HCT116 (cell line): ENCODE data around the gene DOCK3. TPM values are rescaled to one million over a fixed set of nuclear protein-coding genes. Genes with fewer than 3 reads are reported as not detected.
"Not testable (repeated sequence)": the region's sequence is repeated elsewhere in the genome, so short reads cannot be mapped to it uniquely, and the experiment has no call there.

Experiments used
- ATAC-seq: fragments of 200-7000 bp; cut with Tn5 transposase; 2 replicates; pipeline ENCODE4 v1.9.1; 2020; ENCODE audit warnings: mild to moderate bottlenecking, moderate library complexity
- BruUV-seq: library from RNA; stranded (reverse); fragments of 400-500 nt; replicated peaks from 2 replicates; lab custom pipeline; 2021; lab: Mats Ljungman, UMichigan
- CTCF ChIA-PET: fragments of 300-600 bp; sonication (Branson Sonifier 250); formaldehyde crosslinking; loops from one replicate; lab custom pipeline; 2021; ENCODE audit warnings: antibody characterized with exemption; lab: Charles Lee
- POLR2A ChIA-PET: fragments of 300-600, 350-600 bp; sonication (Branson Sonifier 250); formaldehyde crosslinking; loops from one replicate; lab custom pipeline; 2021; ENCODE audit warnings: antibody characterized with exemption; lab: Charles Lee
- RAD21 ChIA-PET, 2 experiments: fragments of 300-600 bp; sonication (Branson Sonifier 250); formaldehyde crosslinking; loops; one replicate each; lab custom pipeline; 2023; ENCODE audit warnings: low total read pairs in 2 of 2; ENCODE audit not compliant: uncharacterized antibody in 2 of 2, unreplicated experiment in 2 of 2, low non-redundant PET in 1 of 2; lab: Charles Lee
- DNase-seq: peaks from one replicate; pipeline ENCODE4 v3.0.0-alpha.2; 2010; ENCODE audit warnings: low read depth, low spot score
- H2AFZ ChIP-seq: fragments of 200-600 bp; shearing (Covaris generic), sonication (generic); 2 replicates; pipeline ENCODE4 v1.6.1; 2017; ENCODE audit warnings: low read depth, mixed run types, mixed read lengths, antibody characterized with exemption, low read length; ENCODE audit not compliant: poor library complexity, severe bottlenecking
- H3K27ac ChIP-seq: 2 replicates; pipeline ENCODE4 v1.5.1; 2012; ENCODE audit warnings: low read depth, low read length
- H3K27me3 ChIP-seq: fragments of 200-600 bp; sonication (generic); 2 replicates; pipeline ENCODE4 v1.6.1; 2016; ENCODE audit warnings: mixed run types, low read length, mixed read lengths; ENCODE audit not compliant: insufficient read depth
- H3K36me3 ChIP-seq, 2 experiments: fragments of 200-500 bp in 1 of 2; fragments of 200-600 bp in 1 of 2; sonication (Bioruptor generic) in 1 of 2; sonication (generic) in 1 of 2; 2 replicates each; pipeline versions ENCODE4 v1.5.1 to v1.6.1; 2014 to 2016; ENCODE audit warnings: low read length in 2 of 2, inconsistent platforms in 1 of 2, mixed read lengths in 1 of 2, mixed run types in 1 of 2; ENCODE audit not compliant: insufficient read depth in 2 of 2, control insufficient read depth in 1 of 2
- H3K4me1 ChIP-seq, 2 experiments: fragments of 200-600 bp in 1 of 2; sonication (generic) in 1 of 2; 2 replicates each; pipeline versions ENCODE4 v1.5.1 to v1.6.1; 2012 to 2017; ENCODE audit warnings: low read length in 2 of 2, inconsistent platforms in 1 of 2, mild to moderate bottlenecking in 1 of 2, mixed read lengths in 1 of 2, mixed run types in 1 of 2, moderate library complexity in 1 of 2; ENCODE audit not compliant: insufficient read depth in 2 of 2, control insufficient read depth in 1 of 2
- H3K4me2 ChIP-seq: fragments of 200-600 bp; sonication (generic); 2 replicates; pipeline ENCODE4 v1.6.1; 2017; ENCODE audit warnings: mixed run types, low read length, mixed read lengths
- H3K4me3 ChIP-seq, 2 experiments: fragments of 200-600 bp in 1 of 2; sonication (generic) in 1 of 2; replicated peaks in 1 of 2; 2 replicates each; pipeline ENCODE4 v1.5.1; 2011 to 2016; ENCODE audit warnings: low read length in 2 of 2, control low read depth in 1 of 2, low read depth in 1 of 2, mild to moderate bottlenecking in 1 of 2, mixed read lengths in 1 of 2, mixed run types in 1 of 2
- H3K79me2 ChIP-seq: fragments of 200-600 bp; sonication (generic); 2 replicates; pipeline ENCODE4 v1.6.1; 2017; ENCODE audit warnings: mild to moderate bottlenecking, mixed run types, low read length, moderate library complexity, mixed read lengths; ENCODE audit not compliant: insufficient read depth
- H3K9ac ChIP-seq: fragments of 200-600 bp; sonication (generic); 2 replicates; pipeline ENCODE4 v1.6.1; 2016; ENCODE audit warnings: low read length, mixed read lengths
- H3K9me2 ChIP-seq: fragments of 200-600 bp; sonication (generic), shearing (Covaris generic); 2 replicates; pipeline ENCODE4 v1.6.1; 2017; ENCODE audit warnings: mixed run types, mild to moderate bottlenecking, moderate library complexity; ENCODE audit not compliant: insufficient read depth
- H3K9me3 ChIP-seq, 2 experiments: fragments of 200-500 bp in 1 of 2; fragments of 200-600 bp in 1 of 2; sonication (Bioruptor generic) in 1 of 2; sonication (generic) in 1 of 2; 2 replicates each; pipeline ENCODE4 v1.6.1; 2014 to 2017; ENCODE audit warnings: low read length in 2 of 2, mixed read lengths in 2 of 2, inconsistent platforms in 1 of 2, low read depth in 1 of 2, mild to moderate bottlenecking in 1 of 2, mixed run types in 1 of 2, moderate library complexity in 1 of 2; ENCODE audit not compliant: control insufficient read depth in 1 of 2, insufficient read depth in 1 of 2
- H4K20me1 ChIP-seq: fragments of 200-600 bp; sonication (generic), shearing (Covaris generic); 2 replicates; pipeline ENCODE4 v1.6.1; 2017; ENCODE audit warnings: mixed run types, mild to moderate bottlenecking, moderate library complexity; ENCODE audit not compliant: insufficient read depth
- CBX3 ChIP-seq: IDR thresholded peaks from 2 replicates; pipeline ENCODE4 v1.6.1; 2012; ENCODE audit warnings: low read depth
- ELF1 ChIP-seq: IDR thresholded peaks from 2 replicates; pipeline ENCODE4 v1.6.1; 2012; ENCODE audit warnings: low read depth, borderline replicate concordance
- RAD21 ChIP-seq: IDR thresholded peaks from 2 replicates; pipeline ENCODE4 v1.6.1; 2012; ENCODE audit warnings: low read depth, mild to moderate bottlenecking
- intact Hi-C: fragments of 100-400 bp; cut with micrococcal nuclease; formaldehyde crosslinking; loops from 2 replicates; pipeline ENCODE4 v1.10.0; 2022
- total RNA-seq: library from RNA; stranded (reverse); gene quantifications from one replicate; pipeline ENCODE4 v1.2.1, GENCODE V29; 2021; ENCODE audit not compliant: unreplicated experiment
- TF ChIP-seq, protein P1 (sequence below): IDR thresholded peaks from 2 replicates; pipeline ENCODE4 v1.6.1; 2011; ENCODE audit warnings: mild to moderate bottlenecking, low read length, moderate library complexity; ENCODE audit not compliant: insufficient replicate concordance; ENCODE audit errors: extremely low read depth

DOCK3 gene
- total RNA-seq, 1 experiment from 2014 or later: 4.2 TPM

- H3K9me3 ChIP-seq: no peaks in the 10 kb centered on the region
- H3K79me2 ChIP-seq: peaks cover 13% of the 10 kb centered on the region
- H3K4me2 ChIP-seq: no peak overlapping the region
- RAD21 ChIA-PET: no interaction called here
- BruUV-seq: no TSS peak
- intact Hi-C loops: no loop called here
- no peaks in the 10 kb centered on the region for H3K4me1 ChIP-seq
- CTCF ChIA-PET: interaction anchor here (1.5 kb wide), 1 partner anchor 12 kb away, joined by 4 read pairs; no protein-coding TSS in a partner anchor
- no peak overlapping the region for H3K9ac ChIP-seq
- no peak overlapping the region for H2AFZ ChIP-seq
- ATAC-seq (no peak), DNase-seq (no peak)
- H3K4me3 ChIP-seq: no peak overlapping the region
- H4K20me1 ChIP-seq: no peaks in the 10 kb centered on the region
- TF ChIP-seq, protein P1, sequence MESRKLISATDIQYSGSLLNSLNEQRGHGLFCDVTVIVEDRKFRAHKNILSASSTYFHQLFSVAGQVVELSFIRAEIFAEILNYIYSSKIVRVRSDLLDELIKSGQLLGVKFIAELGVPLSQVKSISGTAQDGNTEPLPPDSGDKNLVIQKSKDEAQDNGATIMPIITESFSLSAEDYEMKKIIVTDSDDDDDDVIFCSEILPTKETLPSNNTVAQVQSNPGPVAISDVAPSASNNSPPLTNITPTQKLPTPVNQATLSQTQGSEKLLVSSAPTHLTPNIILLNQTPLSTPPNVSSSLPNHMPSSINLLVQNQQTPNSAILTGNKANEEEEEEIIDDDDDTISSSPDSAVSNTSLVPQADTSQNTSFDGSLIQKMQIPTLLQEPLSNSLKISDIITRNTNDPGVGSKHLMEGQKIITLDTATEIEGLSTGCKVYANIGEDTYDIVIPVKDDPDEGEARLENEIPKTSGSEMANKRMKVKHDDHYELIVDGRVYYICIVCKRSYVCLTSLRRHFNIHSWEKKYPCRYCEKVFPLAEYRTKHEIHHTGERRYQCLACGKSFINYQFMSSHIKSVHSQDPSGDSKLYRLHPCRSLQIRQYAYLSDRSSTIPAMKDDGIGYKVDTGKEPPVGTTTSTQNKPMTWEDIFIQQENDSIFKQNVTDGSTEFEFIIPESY: no peak
- no peak for TF ChIP-seq ELF1
- TF ChIP-seq RAD21: no peak
- TF ChIP-seq CBX3: no peak
- H3K36me3 ChIP-seq: no peaks in the 10 kb centered on the region
- no peaks in the 10 kb centered on the region for H3K9me2 ChIP-seq
- H3K27me3 ChIP-seq: no peaks in the 10 kb centered on the region
- no peak overlapping the region for H3K27ac ChIP-seq
- POLR2A ChIA-PET: no interaction called here
Observed at GRCh38 chr3:50687916-50688315, 13.2 kb downstream of the DOCK3 start.

- H4K20me1 ChIP-seq, DNase-seq, intact Hi-C loops, ATAC-seq, H3K9me3 ChIP-seq, BruUV-seq, POLR2A ChIA-PET, H3K4me3 ChIP-seq, H3K27me3 ChIP-seq, H3K4me2 ChIP-seq, RAD21 ChIA-PET, H3K27ac ChIP-seq, H3K4me1 ChIP-seq, H2AFZ ChIP-seq, H3K9ac ChIP-seq, H3K36me3 ChIP-seq, H3K9me2 ChIP-seq: not testable (repeated sequence)
- peaks cover 14% of the 10 kb centered on the region for H3K79me2 ChIP-seq
- CTCF ChIA-PET: interaction anchor here (1.5 kb wide), 1 partner anchor 12 kb away, joined by 4 read pairs; no protein-coding TSS in a partner anchor
Observed at GRCh38 chr3:50688602-50689001, 13.9 kb downstream of the DOCK3 start.
